DMS114 treated with DMSO at 0.1 percent for 48 hours (cell line): ENCODE results near the gene PPY.
"Not testable (repeated sequence)": the region's sequence is repeated elsewhere in the genome, so short reads cannot be mapped to it uniquely, and the experiment has no call there.

Experiments used
- DNase-seq: peaks from one replicate; lab custom pipeline; 2025; ENCODE audit not compliant: unreplicated experiment; lab: John Stamatoyannopoulos, UW

PPY gene

GRCh38 chr17:43966276-43966675 is 24.0 kb upstream of the PPY start:
- no peak for DNase-seq

- no peak for DNase-seq
Observed at GRCh38 chr17:43962479-43962878, 20.2 kb upstream of the PPY start.

- DNase-seq = no peak
Observed at GRCh38 chr17:43961954-43962353, 19.7 kb upstream of the PPY start.

- not testable (repeated sequence) for DNase-seq
Observed at GRCh38 chr17:43961292-43961691, 19.0 kb upstream of the PPY start.

- no peak for DNase-seq
Observed at GRCh38 chr17:43958748-43959352, 16.6 kb upstream of the PPY start.

- DNase-seq = no peak
Observed at GRCh38 chr17:43956222-43956621, 13.9 kb upstream of the PPY start.

GRCh38 chr17:43953746-43954145 is 11.5 kb upstream of the PPY start, which contains the start of gene PYY:
Gene PYY (minus strand): TSS chr17:43953940. CDS start chr17:43953483, 457 bp downstream.
- no peak for DNase-seq

- DNase-seq = no peak
Observed at GRCh38 chr17:43952724-43953666, 10.7 kb upstream of the PPY start.

GRCh38 chr17:43952351-43952723 is 10.1 kb upstream of the PPY start:
- no peak for DNase-seq

- DNase-seq = no peak
Observed at GRCh38 chr17:43951750-43952149, 9.5 kb upstream of the PPY start.

- DNase-seq = no peak
Observed at GRCh38 chr17:43950554-43950953, 8.3 kb upstream of the PPY start.

- DNase-seq = no peak
Observed at GRCh38 chr17:43949781-43950180, 7.5 kb upstream of the PPY start.

GRCh38 chr17:43946781-43947180 is 4.5 kb upstream of the PPY start:
- DNase-seq = no peak

GRCh38 chr17:43945074-43945829 is 3.0 kb upstream of the PPY start:
- no peak for DNase-seq

- peak; percentile 15 for DNase-seq
Observed at GRCh38 chr17:43940630-43941029, 1.6 kb downstream of the PPY start.

- no peak for DNase-seq
Observed at GRCh38 chr17:43939886-43940285, 2.4 kb downstream of the PPY start.

GRCh38 chr17:43939452-43939851 is 2.8 kb downstream of the PPY start:
- DNase-seq = not testable (repeated sequence)

GRCh38 chr17:43938838-43939182 is 3.5 kb downstream of the PPY start:
- DNase-seq = no peak

- no peak for DNase-seq
Observed at GRCh38 chr17:43936434-43936833, 5.8 kb downstream of the PPY start.

- DNase-seq = no peak
Observed at GRCh38 chr17:43935926-43936261, 6.4 kb downstream of the PPY start.

- no peak for DNase-seq
Observed at GRCh38 chr17:43935204-43935925, 6.9 kb downstream of the PPY start.
